GM12874 (cell line): ENCODE data around the gene TMOD1.

ENCODE experiments used
- CTCF ChIP-seq: IDR thresholded peaks from 2 replicates; pipeline ENCODE4 v1.5.1; 2011; ENCODE audit warnings: low read depth, mild to moderate bottlenecking, control low read depth, low read length, moderate library complexity; ENCODE audit not compliant: insufficient read depth

TMOD1 gene

GRCh38 chr9:97487107-97487506, 14.4 kb upstream of the TMOD1 start:
- peak; percentile 13; the same call in 1 of the 2 replicates for TF ChIP-seq CTCF

- no peak for TF ChIP-seq CTCF
These were observed 13.6 kb upstream of the TMOD1 start for GRCh38 chr9:97487861-97488260.

- no peak for TF ChIP-seq CTCF
These were observed 10.1 kb upstream of the TMOD1 start for GRCh38 chr9:97491216-97491999.

GRCh38 chr9:97500263-97500662, 1.2 kb upstream of the TMOD1 start:
- TF ChIP-seq CTCF: no peak

- TF ChIP-seq CTCF: no peak
These were observed 695 bp upstream of the TMOD1 start for GRCh38 chr9:97500765-97501176.

DNA sequence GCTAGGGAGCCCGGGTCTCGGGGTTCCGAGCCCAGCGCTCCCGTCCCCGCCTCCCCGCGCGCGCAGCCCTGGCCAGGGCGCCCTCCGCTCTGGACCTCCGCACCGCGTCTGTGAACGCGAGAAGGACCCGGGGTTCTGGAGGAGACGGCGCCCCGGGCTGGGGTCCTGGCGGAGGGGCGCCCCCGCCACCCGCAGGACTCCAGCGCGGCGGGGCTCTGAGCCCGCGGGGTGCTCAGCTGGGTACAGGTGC, 431 bp downstream of the TMOD1 start:
- no peak for TF ChIP-seq CTCF

DNA sequence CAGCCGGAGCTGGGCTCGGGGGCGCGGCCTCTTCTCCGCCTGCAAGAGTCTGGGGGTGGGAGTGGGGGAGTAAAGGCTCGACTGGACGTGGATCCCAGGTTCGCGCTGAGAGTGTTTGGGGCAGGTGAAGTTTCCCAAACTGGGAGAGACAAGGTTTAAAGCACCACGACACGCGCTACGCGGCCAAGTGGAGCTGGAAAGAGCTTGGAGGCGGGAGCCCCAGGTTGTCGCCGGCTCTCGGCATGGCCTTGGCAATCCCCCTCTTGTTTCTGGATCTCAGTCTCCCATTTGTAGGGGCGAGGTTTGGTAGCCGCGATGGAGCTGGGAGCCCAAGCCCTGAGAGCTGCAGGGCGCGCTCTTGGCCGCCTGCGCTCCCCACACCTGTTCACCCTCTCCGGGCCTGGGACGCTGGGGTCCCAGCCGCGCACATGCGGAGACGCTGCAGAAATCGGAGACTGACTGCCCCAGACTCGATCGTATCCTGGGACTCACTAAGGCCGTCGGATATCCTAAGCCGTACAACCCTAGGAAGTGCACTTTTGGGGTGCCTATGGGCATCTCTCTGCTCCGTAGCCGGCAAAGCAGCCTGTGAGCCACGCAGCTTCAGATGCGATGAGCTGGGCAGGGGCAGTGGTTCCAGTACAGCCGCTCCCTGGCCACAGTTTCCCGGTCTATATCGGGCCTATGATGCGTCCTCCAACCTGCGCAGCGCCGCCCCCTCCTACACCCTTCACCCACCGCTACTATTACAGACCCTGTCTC, 937 bp downstream of the TMOD1 start:
- no peak for TF ChIP-seq CTCF
